Measurements from ENCODE around the gene MGAT5.

GRCh38 chr2:134306521-134306920 lies 52.6 kb downstream of the MGAT5 start:
- TF ChIP-seq EZH2 (IDR thresholded peaks at IDR 0.05) (no peak), CTCF (IDR thresholded peaks at IDR 0.05) (no peak), EZH2phosphoT487 (IDR thresholded peaks at IDR 0.05) (no peak)
